SHP77 treated with DMSO at 0.1 percent for 48 hours (cell line): ENCODE data around the gene AGBL1.
"Not testable (repeated sequence)": the region's sequence is repeated elsewhere in the genome, so short reads cannot be mapped to it uniquely, and the experiment has no call there.

Experiments used
- DNase-seq: peaks from one replicate; lab custom pipeline; 2025; lab: John Stamatoyannopoulos, UW

AGBL1 gene

GRCh38 chr15:86948719-86949118, 869.0 kb downstream of the AGBL1 start:
- DNase-seq = no peak

DNA sequence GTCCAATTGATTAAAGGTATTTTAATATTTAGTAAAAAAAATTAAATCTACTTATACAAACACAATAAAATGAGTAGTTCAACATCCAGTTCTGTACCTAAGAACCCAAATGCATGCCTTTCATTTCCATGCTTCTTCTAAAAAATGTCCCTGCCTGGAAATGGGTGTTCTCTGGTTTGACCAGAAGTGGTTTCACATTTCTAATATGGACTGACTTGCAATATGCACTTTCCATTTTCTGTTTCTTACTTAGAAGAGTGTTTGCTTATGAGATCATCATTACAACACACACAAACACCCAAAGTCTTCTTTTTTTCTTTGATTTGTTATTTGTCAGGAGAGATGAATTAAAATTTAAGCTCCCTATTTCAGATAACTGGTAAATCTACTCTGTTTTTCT, 879.6 kb downstream of the AGBL1 start:
- no peak for DNase-seq

- DNase-seq = no peak
These were observed 882.0 kb downstream of the AGBL1 start for GRCh38 chr15:86961669-86962068.

DNA sequence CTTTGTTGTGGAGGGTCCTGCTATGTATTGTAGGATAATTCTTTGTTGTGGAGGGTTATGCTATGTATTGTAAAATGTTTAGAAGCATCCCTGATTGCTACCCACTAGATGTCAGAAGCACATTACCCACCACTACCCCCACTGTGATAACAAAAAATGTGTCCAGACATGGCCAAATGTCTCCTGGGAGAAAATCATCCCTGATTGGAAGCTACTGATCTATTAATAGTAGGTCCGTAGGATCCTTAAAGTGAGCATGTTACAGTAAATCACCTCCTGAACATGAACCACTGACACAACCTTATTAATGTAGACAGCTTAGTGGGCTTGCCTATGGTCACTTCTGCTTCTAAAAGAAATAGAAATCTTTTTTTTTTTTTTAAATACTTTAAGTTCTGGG, 884.6 kb downstream of the AGBL1 start:
- no peak for DNase-seq

GRCh38 chr15:86968244-86968643, 888.6 kb downstream of the AGBL1 start:
- DNase-seq = no peak

GRCh38 chr15:86969364-86969763, 889.7 kb downstream of the AGBL1 start:
- no peak for DNase-seq

DNA sequence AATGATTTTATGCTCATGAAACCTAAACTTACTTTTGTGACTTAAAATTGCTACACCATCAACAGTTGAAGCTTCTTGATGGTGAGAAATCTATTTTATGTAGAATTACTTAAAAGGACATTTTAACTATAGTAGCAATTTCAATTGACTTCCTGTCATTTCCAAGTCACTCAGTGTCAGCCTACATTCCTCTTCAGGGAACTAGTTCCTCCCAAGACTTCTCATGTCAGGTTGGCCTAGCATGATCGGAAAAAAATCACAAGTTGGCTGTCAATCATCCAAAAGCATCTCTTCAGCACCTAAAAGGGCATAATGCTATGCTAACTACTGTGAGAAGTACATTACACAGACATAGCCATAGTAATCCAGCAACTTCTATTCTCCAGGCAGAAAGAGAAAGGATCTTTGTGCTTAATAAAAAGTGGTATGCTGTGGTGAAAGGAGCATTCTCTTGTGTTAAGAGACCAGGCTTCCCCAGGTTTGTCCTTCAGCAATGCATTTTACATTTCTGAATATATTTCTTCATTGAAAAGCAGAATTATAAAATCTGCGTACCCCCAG, 893.7 kb downstream of the AGBL1 start:
- no peak for DNase-seq

GRCh38 chr15:86988033-86988432, 908.4 kb downstream of the AGBL1 start:
- no peak for DNase-seq

DNA sequence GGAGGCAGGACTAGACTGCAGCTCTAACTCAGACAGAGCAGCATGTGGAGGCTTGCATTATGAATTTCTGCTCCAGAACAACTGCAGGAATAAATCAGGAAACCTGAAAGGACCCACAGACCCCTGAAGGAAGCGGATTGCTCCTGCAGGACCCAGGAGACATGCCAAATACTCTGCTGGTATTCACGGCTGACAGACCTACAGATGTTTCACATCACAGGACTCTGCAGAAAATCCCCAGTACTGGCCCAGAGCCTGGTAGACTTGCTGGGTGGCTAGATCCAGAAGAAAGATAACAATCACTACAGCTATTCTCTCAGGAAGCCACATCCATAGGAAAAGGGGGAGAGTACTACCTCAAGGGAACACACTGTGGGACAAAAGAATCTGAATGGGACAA, 942.1 kb downstream of the AGBL1 start:
- DNase-seq = no peak

DNA sequence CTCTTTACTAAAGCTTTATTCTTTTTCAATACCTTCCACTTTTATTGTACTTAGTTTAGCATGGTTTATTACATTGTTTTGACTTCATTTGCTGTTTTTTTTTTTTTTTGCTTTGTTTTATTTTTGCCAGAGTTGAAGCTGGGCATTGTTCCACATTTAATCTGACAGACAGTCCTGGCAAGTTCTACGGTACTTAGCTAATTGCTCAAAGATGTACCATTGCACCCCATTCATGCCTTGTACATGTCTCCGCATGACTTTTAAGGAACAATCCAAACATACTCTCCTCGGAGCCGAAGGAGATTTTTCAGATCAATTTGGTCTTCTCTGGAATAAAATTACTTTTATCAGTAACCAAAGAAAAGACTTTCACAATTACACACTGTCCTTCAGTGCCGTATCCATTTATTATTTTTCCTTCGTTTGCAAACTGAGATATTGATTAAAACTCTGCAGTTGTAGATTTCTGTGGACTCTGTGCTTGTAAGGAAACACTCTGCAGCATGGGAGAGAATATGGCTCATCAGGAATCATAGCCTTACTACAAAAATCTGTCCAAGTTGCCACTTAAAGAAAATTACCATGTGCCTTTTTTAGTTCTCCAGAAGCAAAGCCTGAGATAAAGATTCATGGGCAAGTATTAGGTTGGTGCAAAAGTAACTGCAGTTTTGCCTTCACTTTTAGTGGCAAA, 952.0 kb downstream of the AGBL1 start:
- DNase-seq = no peak

- DNase-seq = no peak
These were observed 952.6 kb downstream of the AGBL1 start for GRCh38 chr15:87032295-87032694.

DNA sequence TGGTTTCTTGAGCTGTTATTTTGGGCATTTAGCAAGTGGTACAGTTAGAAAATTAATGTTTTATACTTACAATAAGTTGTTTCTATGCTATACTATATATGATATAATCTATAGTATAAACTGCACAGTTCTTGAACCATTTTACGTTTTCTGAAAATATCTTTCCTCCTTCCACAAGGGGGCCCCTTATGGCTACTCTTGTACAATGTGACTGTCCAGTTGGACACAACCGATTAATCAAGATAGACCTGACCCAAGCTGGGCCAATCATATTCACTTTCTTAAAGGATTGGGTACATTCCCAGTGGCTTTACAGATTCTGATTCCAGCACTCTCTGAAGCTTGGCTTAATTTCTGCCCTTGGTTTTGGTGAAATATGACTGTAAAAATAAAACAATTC, 953.4 kb downstream of the AGBL1 start:
- peak; percentile 15 for DNase-seq

DNA sequence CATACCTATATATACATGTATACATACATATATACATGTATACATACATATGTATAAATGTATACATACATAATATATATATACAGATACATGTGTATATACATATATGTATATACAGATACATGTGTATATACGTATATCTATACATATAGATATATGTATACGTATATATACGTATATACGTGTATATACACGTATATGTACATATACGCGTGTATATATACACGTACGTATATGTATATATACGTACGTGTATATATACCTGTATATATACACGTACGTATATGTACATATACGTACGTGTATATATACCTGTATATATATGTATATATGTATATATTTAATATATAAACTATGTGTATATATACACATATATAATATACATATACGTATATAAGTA, 955.2 kb downstream of the AGBL1 start:
- no peak for DNase-seq

GRCh38 chr15:87038404-87038803, 958.7 kb downstream of the AGBL1 start:
- DNase-seq = no peak

GRCh38 chr15:87042619-87043018, 962.9 kb downstream of the AGBL1 start:
- not testable (repeated sequence) for DNase-seq

GRCh38 chr15:87045746-87046145, 966.1 kb downstream of the AGBL1 start:
- no peak for DNase-seq

GRCh38 chr15:87047203-87047965, 967.7 kb downstream of the AGBL1 start:
- DNase-seq = no peak
